GM12865 (cell line): ENCODE results near the gene ARL5C.
"Not testable (repeated sequence)": the region's sequence is repeated elsewhere in the genome, so short reads cannot be mapped to it uniquely, and the experiment has no call there.

ENCODE experiments used
- DNase-seq: peaks from one replicate; pipeline ENCODE4 v3.0.0; 2010; ENCODE audit warnings: low read depth
- H3K4me3 ChIP-seq: 2 replicates; pipeline ENCODE4 v1.5.1; 2011; ENCODE audit warnings: mild to moderate bottlenecking, low read depth, low read length, control low read depth
- CTCF ChIP-seq: IDR thresholded peaks from 2 replicates; pipeline ENCODE4 v1.5.1; 2011; ENCODE audit warnings: low read length, control low read depth, low read depth, inconsistent platforms; ENCODE audit not compliant: insufficient read depth; ENCODE audit errors: missing control alignments

Gene ARL5C

GRCh38 chr17:39173526-39174274 is 7.7 kb upstream of the ARL5C start:
- no peak for DNase-seq
- H3K4me3 ChIP-seq, result no peak overlapping the region
- TF ChIP-seq CTCF, result no peak

GRCh38 chr17:39173080-39173479 is 7.1 kb upstream of the ARL5C start:
- TF ChIP-seq CTCF, result no peak
- DNase-seq, result no peak
- H3K4me3 ChIP-seq, result no peak overlapping the region

- no peak for DNase-seq
- no peak overlapping the region for H3K4me3 ChIP-seq
- no peak for TF ChIP-seq CTCF
Measured at GRCh38 chr17:39171933-39172332, 6.0 kb upstream of the ARL5C start.

- no peak for DNase-seq
- TF ChIP-seq CTCF, result no peak
- no peak overlapping the region for H3K4me3 ChIP-seq
Measured at GRCh38 chr17:39170558-39170957, 4.6 kb upstream of the ARL5C start.

- H3K4me3 ChIP-seq, result no peak overlapping the region
- TF ChIP-seq CTCF, result no peak
- no peak for DNase-seq
Measured at GRCh38 chr17:39170109-39170508, 4.1 kb upstream of the ARL5C start.

GRCh38 chr17:39169518-39169917 is 3.6 kb upstream of the ARL5C start:
- H3K4me3 ChIP-seq, result no peak overlapping the region
- DNase-seq, result no peak
- no peak for TF ChIP-seq CTCF

GRCh38 chr17:39169101-39169500 is 3.1 kb upstream of the ARL5C start:
- DNase-seq, result no peak
- no peak for TF ChIP-seq CTCF
- H3K4me3 ChIP-seq, result no peak overlapping the region

GRCh38 chr17:39168503-39168902 is 2.5 kb upstream of the ARL5C start:
- H3K4me3 ChIP-seq, DNase-seq: not testable (repeated sequence)
